Endothelial cell (in vitro differentiated cells): Measurements from ENCODE around the gene USP33. TPM values are rescaled to one million over a fixed set of nuclear protein-coding genes. Genes with fewer than 3 reads are reported as not detected.

ENCODE experiments used
- DNase-seq: peaks from one replicate; pipeline ENCODE4 v3.0.0; 2021; ENCODE audit warnings: low spot score
- H3K27ac Mint-ChIP-seq: one replicate; pipeline ENCODE4 v1.8.0; 2021; ENCODE audit warnings: mixed read lengths, inconsistent platforms; ENCODE audit not compliant: unreplicated experiment
- H3K27me3 Mint-ChIP-seq: one replicate; pipeline ENCODE4 v1.8.0; 2021; ENCODE audit warnings: mild to moderate bottlenecking, moderate library complexity, mixed read lengths, inconsistent platforms; ENCODE audit not compliant: unreplicated experiment
- H3K36me3 Mint-ChIP-seq: one replicate; pipeline ENCODE4 v1.8.0; 2021; ENCODE audit warnings: mild to moderate bottlenecking, low read depth, mixed read lengths, inconsistent platforms; ENCODE audit not compliant: unreplicated experiment
- H3K4me1 Mint-ChIP-seq: one replicate; pipeline ENCODE4 v1.8.0; 2021; ENCODE audit warnings: mild to moderate bottlenecking, mixed read lengths, inconsistent platforms; ENCODE audit not compliant: unreplicated experiment
- H3K4me3 Mint-ChIP-seq: one replicate; pipeline ENCODE4 v1.8.0; 2021; ENCODE audit warnings: mild to moderate bottlenecking, mixed read lengths, inconsistent platforms; ENCODE audit not compliant: unreplicated experiment
- H3K9me3 Mint-ChIP-seq: one replicate; pipeline ENCODE4 v1.8.0; 2021; ENCODE audit warnings: mixed read lengths, inconsistent platforms; ENCODE audit not compliant: unreplicated experiment
- total RNA-seq: library from RNA; stranded (reverse); fragmentation: NEBNext Ultra II Directional; extraction: Animal tissue kit (Norgen Biotek cat#: 25700); gene quantifications from one replicate; pipeline ENCODE4 v1.2.1, GENCODE V29; 2021; ENCODE audit not compliant: unreplicated experiment
- TF ChIP-seq, protein P1 (sequence below): fragments of 200-600 bp; sonication (generic); IDR thresholded peaks from one replicate; pipeline ENCODE4 v1.5.0; 2021; ENCODE audit warnings: antibody characterized with exemption; ENCODE audit not compliant: unreplicated experiment

USP33 gene
- total RNA-seq, 1 donor from 2014 or later, result 58.5 TPM

GRCh38 chr1:77673030-77673429 is 86.6 kb downstream of the USP33 start:
- no peak for DNase-seq
- TF ChIP-seq, protein P1, sequence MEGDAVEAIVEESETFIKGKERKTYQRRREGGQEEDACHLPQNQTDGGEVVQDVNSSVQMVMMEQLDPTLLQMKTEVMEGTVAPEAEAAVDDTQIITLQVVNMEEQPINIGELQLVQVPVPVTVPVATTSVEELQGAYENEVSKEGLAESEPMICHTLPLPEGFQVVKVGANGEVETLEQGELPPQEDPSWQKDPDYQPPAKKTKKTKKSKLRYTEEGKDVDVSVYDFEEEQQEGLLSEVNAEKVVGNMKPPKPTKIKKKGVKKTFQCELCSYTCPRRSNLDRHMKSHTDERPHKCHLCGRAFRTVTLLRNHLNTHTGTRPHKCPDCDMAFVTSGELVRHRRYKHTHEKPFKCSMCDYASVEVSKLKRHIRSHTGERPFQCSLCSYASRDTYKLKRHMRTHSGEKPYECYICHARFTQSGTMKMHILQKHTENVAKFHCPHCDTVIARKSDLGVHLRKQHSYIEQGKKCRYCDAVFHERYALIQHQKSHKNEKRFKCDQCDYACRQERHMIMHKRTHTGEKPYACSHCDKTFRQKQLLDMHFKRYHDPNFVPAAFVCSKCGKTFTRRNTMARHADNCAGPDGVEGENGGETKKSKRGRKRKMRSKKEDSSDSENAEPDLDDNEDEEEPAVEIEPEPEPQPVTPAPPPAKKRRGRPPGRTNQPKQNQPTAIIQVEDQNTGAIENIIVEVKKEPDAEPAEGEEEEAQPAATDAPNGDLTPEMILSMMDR, result no peak
- H3K27me3 Mint-ChIP-seq, result no peaks in the 10 kb centered on the region
- H3K9me3 Mint-ChIP-seq, result no peaks in the 10 kb centered on the region
- no peak overlapping the region for H3K4me3 Mint-ChIP-seq
- H3K27ac Mint-ChIP-seq, result no peak overlapping the region
- H3K36me3 Mint-ChIP-seq, result no peaks in the 10 kb centered on the region
- H3K4me1 Mint-ChIP-seq, result no peaks in the 10 kb centered on the region

- no peaks in the 10 kb centered on the region for H3K36me3 Mint-ChIP-seq
- no peak overlapping the region for H3K27ac Mint-ChIP-seq
- TF ChIP-seq, protein P1, result no peak
- H3K9me3 Mint-ChIP-seq, result no peaks in the 10 kb centered on the region
- H3K27me3 Mint-ChIP-seq, result no peaks in the 10 kb centered on the region
- no peak overlapping the region for H3K4me3 Mint-ChIP-seq
- no peaks in the 10 kb centered on the region for H3K4me1 Mint-ChIP-seq
- DNase-seq, result no peak
Observed at GRCh38 chr1:77672374-77672773, 87.3 kb downstream of the USP33 start.

DNA sequence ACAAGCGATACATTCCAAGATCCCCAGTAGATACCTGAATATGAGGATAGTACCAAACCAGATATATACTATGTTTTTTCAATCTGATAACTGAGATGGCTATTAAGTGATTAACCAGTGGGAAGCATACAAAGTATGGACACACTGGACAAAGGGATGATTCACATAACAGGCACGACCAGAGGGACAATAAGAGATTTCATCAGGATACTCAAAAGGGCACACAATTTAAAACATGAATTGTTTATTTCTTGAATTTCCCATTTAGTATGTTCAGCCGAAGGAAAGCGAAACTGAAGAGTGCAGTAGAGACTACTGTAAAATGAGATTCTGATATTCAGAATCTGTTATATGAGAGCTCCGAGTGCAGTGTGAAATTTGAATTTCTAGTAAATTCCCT is 87.8 kb downstream of the USP33 start:
- no peaks in the 10 kb centered on the region for H3K9me3 Mint-ChIP-seq
- no peak for DNase-seq
- no peak overlapping the region for H3K4me3 Mint-ChIP-seq
- TF ChIP-seq, protein P1, result no peak
- H3K36me3 Mint-ChIP-seq, result no peaks in the 10 kb centered on the region
- H3K27ac Mint-ChIP-seq, result no peak overlapping the region
- H3K4me1 Mint-ChIP-seq, result no peaks in the 10 kb centered on the region
- no peaks in the 10 kb centered on the region for H3K27me3 Mint-ChIP-seq

DNA sequence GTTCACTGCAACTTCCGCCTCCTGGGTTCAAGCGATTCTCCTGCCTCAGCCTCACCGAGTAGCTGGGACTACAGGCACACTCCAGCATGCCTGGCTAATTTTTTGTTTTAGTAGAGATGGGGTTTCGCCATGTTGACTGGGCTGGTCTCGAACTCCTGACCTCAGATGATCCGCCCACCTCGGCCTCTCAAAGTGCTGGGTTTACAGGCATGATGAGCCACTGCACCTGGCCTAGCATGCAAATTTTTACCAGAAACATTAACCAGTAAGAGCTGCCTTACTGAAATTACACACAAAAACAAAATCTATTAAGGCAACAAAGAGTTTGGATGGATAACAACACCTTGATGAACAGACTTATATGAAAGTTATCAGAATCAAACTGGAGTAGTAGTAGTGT is 89.3 kb downstream of the USP33 start:
- H3K36me3 Mint-ChIP-seq, result no peaks in the 10 kb centered on the region
- no peak for DNase-seq
- TF ChIP-seq, protein P1, result no peak
- H3K4me1 Mint-ChIP-seq, result no peaks in the 10 kb centered on the region
- H3K4me3 Mint-ChIP-seq, result no peak overlapping the region
- H3K9me3 Mint-ChIP-seq, result no peaks in the 10 kb centered on the region
- no peak overlapping the region for H3K27ac Mint-ChIP-seq
- H3K27me3 Mint-ChIP-seq, result no peaks in the 10 kb centered on the region

DNA sequence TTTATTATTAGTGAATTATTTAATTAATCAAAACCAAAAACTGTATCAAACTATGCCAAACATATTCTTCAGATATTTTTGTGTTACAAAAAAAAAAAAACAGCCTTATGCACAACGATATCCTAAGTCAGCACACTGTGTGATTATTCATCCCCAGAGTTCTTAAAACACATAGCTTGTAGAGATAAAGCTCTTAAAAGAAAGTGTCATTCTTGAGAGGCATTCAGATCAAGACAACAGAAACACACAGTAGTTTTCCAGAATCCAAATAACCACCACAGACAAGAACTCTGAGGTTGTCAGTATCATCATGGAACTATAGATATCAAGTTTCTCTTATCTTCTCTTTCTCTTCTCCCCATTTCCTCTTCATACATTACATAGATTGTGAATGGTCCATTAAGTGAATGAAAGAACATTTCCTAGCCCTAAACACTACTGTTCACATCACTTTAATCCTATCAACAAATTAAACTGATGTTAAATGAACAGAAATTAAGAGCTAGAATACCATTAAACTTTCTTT is 90.7 kb downstream of the USP33 start:
- Mint-ChIP-seq H3K27ac (no peak overlapping the region), H3K4me1 (no peaks in the 10 kb centered on the region), H3K9me3 (no peaks in the 10 kb centered on the region), H3K27me3 (no peaks in the 10 kb centered on the region), H3K4me3 (no peak overlapping the region), H3K36me3 (no peaks in the 10 kb centered on the region)
- TF ChIP-seq, protein P1, result no peak
- no peak for DNase-seq
